22Rv1 (cell line): Measurements from ENCODE around the gene SHC2.

Experiments used
- H3K27ac ChIP-seq: fragments of 450-650 bp; 2 replicates; pipeline ENCODE4 v1.5.1; 2017
- ZFX ChIP-seq: fragments of 450-650 bp; IDR thresholded peaks from 2 replicates; pipeline ENCODE4 v1.6.1; 2017; ENCODE audit warnings: antibody characterized with exemption, borderline replicate concordance
- TF ChIP-seq, protein P1 (sequence below): fragments of 450-650 bp; IDR thresholded peaks from 2 replicates; pipeline ENCODE4 v1.5.1; 2017; ENCODE audit warnings: mild to moderate bottlenecking

The SHC2 gene

DNA sequence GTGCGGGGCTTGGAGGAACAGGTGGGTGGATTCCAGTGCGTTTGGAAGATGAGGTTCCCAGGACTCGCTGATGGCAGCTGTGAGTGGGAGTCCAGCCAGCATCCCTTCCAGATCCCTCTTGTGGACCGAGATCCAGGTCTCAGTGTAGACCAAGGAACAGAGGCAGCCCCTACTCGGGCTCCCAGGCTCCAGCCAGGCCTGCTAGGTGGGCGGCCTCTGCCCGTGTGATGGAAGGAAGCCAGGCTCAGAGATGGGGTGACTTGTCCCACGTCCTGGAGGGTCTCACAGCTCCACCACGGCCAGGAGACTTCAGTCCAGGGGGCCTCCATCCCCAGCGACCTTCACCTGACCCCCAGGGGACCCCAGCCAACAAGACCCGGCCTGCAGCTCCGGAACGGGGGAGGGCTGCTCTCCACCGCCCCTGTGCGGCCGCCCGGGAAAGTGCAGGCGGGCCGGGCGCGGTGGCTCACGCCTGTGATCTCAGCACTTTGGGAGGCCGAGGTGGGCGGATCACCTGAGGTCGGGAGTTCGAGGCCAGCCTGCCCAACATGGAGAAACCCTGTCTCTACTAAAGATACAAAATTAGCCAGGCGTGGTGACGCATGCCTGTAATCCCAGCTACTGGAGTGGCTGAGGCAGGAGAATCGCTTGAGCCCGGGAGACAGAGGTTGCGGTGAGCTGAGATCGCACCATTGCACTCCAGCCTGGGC lies 34.7 kb upstream of the SHC2 start:
- H3K27ac ChIP-seq, result no peak overlapping the region
- TF ChIP-seq, protein P1, sequence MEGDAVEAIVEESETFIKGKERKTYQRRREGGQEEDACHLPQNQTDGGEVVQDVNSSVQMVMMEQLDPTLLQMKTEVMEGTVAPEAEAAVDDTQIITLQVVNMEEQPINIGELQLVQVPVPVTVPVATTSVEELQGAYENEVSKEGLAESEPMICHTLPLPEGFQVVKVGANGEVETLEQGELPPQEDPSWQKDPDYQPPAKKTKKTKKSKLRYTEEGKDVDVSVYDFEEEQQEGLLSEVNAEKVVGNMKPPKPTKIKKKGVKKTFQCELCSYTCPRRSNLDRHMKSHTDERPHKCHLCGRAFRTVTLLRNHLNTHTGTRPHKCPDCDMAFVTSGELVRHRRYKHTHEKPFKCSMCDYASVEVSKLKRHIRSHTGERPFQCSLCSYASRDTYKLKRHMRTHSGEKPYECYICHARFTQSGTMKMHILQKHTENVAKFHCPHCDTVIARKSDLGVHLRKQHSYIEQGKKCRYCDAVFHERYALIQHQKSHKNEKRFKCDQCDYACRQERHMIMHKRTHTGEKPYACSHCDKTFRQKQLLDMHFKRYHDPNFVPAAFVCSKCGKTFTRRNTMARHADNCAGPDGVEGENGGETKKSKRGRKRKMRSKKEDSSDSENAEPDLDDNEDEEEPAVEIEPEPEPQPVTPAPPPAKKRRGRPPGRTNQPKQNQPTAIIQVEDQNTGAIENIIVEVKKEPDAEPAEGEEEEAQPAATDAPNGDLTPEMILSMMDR, result peak; percentile 94
- no peak for TF ChIP-seq ZFX

DNA sequence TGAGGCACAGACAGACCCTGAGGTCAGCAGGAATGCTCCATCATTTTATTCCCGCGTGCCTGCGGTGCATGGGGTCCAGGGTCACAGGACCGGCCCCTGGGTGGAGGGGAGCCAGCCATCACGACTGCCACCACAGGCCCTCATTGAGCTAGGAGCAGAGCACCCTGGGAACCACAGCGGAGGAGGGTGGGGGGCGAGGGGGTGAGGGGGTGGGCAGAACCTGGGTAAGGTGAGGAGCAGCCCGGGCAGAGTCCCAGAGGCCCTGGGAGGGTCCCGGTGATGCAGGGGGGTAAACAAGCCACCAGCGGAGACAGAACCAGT lies 34.2 kb upstream of the SHC2 start:
- TF ChIP-seq ZFX, result no peak
- H3K27ac ChIP-seq, result no peak overlapping the region

- TF ChIP-seq, protein P1, result no peak
- TF ChIP-seq ZFX, result no peak
- no peak overlapping the region for H3K27ac ChIP-seq
Measured at GRCh38 chr19:494171-495080, 33.6 kb upstream of the SHC2 start.

DNA sequence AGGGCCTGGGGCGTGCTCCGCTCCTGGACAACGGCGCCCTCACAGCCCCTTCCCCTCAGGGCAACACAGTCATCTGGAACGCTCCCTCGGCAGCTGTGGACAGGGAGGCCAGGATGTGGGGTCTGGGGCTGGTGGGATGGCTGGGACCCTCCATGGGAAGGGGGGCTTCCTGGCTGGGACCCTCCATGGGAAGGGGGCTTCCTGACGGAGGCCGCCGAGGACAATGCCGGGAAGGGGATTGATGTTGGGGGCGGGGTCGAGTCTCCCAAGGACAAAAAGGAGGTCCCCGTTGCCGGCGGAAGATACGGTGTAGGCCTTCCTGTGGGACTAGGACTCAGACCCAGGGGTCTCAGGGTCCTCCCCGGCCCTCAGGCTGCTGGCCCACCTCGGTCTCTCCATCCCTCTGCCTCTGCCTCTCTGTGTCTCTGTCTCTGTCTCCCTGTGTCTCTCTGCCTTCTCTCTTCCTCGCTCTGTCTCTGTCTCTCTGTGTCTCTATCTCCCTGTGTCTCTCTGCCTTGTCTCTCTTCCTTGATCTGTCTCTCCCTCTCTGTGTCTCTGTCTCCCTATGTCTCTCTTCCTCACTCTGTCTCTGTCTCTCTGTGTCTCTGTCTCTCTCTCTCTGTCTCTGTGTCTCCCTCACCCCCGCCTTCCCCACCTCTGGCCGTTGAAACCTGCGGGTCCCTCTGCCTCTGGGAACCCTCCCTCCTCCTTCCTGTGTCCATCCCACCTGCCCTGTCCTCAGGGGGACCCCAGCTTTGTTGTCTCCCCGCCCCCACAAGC lies 32.7 kb upstream of the SHC2 start:
- TF ChIP-seq, protein P1, result no peak
- TF ChIP-seq ZFX, result no peak
- no peak overlapping the region for H3K27ac ChIP-seq

DNA sequence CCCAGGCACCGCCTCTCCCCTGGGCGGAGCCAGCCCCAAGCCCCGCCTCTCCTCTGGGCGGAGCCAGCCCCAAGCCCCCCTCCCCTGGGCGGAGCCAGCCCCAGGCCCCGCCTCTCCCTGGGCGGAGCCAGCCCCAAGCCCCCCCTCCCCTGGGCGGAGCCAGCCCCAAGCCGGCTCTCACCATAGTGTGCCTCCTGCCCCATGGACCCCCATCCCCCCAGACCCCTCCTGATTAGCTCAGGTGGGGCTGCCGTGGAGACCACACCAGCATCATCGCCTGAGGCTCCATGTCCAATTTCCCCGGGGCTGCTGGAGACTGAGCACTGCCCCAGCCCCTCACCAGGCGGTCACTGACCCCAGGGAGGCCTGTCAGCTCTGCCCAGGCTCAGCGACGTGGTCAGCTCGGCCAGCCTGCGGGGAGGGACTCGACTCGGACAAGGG lies 31.3 kb upstream of the SHC2 start:
- no peak overlapping the region for H3K27ac ChIP-seq
- TF ChIP-seq ZFX, result no peak
- TF ChIP-seq, protein P1, result no peak

DNA sequence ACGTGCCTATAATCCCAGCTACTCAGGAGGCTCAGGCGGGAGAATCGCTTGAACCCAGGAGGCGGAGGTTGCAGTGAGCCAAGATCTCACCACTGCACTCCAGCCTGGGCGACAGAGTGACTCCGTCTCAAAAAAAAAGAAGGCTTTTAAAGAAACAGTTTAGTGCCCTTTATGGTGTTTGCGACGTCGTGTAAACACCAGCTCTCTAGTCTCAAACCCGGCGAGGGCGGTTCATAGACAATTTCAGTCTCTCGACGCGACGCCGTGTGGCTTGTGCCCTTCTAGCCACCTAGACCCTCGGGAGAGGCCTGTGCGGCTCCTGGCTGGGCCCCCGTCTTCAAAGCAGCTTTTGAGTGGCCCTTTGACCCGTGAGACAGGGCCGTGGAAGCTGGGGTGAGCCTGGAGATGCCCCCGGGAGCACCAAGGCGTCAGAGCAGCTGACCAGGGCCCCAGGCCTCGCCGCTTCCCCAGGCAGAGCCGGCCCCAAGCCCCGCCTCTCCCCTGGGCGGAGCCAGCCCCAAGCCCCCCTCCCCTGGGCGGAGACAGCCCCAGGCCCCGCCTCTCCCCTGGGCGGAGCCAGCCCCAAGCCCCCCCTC lies 30.4 kb upstream of the SHC2 start:
- H3K27ac ChIP-seq, result peak overlapping the region; percentile 90
- TF ChIP-seq ZFX, result no peak
- TF ChIP-seq, protein P1, result no peak
